ENCODE data around the gene SCYGR2. TPM values are rescaled to one million over a fixed set of nuclear protein-coding genes. Genes with fewer than 3 reads are reported as not detected.

Gene SCYGR2
- total RNA-seq, 1 experiment from 2014 or later: not detected

DNA sequence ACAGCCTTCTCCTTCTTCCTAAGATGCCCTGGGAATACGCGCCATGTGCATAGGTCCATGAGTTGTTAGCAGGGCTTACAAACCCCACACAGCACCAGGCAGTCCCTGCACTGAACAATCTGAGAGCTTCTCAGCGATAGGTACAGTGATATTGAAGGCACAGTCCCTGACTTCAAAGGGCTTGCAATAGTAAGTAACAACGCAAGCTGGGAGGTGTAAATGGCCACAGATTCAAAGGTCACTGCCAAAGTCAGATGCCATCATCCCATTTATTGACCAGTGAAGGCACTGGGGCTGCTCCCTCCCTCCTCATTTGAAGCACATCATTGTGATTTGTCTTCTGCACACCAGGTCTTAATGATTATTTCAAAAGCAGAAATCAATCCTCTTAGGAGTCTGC, 16.5 kb downstream of the SCYGR2 start:
- H3K36me3 Mint-ChIP-seq: no peaks in the 10 kb centered on the region
- no peaks in the 10 kb centered on the region for H3K9me3 Mint-ChIP-seq
- H3K27ac Mint-ChIP-seq: no peak overlapping the region
- ChIA-PET POLR2A (no interaction called here), CTCF (no interaction called here)
- ATAC-seq (no peak), DNase-seq (ENCODE audit: low spot score) (no peak)
- TF ChIP-seq FOXP1 (CRISPR knock-in tag; IDR thresholded peaks at IDR 0.05; ENCODE audit: borderline replicate concordance): no peak
- TF ChIP-seq, protein P1, sequence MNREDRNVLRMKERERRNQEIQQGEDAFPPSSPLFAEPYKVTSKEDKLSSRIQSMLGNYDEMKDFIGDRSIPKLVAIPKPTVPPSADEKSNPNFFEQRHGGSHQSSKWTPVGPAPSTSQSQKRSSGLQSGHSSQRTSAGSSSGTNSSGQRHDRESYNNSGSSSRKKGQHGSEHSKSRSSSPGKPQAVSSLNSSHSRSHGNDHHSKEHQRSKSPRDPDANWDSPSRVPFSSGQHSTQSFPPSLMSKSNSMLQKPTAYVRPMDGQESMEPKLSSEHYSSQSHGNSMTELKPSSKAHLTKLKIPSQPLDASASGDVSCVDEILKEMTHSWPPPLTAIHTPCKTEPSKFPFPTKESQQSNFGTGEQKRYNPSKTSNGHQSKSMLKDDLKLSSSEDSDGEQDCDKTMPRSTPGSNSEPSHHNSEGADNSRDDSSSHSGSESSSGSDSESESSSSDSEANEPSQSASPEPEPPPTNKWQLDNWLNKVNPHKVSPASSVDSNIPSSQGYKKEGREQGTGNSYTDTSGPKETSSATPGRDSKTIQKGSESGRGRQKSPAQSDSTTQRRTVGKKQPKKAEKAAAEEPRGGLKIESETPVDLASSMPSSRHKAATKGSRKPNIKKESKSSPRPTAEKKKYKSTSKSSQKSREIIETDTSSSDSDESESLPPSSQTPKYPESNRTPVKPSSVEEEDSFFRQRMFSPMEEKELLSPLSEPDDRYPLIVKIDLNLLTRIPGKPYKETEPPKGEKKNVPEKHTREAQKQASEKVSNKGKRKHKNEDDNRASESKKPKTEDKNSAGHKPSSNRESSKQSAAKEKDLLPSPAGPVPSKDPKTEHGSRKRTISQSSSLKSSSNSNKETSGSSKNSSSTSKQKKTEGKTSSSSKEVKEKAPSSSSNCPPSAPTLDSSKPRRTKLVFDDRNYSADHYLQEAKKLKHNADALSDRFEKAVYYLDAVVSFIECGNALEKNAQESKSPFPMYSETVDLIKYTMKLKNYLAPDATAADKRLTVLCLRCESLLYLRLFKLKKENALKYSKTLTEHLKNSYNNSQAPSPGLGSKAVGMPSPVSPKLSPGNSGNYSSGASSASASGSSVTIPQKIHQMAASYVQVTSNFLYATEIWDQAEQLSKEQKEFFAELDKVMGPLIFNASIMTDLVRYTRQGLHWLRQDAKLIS (CRISPR knock-in tag; IDR thresholded peaks at IDR 0.05; ENCODE audit: borderline replicate concordance): no peak
- TF ChIP-seq ATF1 (CRISPR knock-in tag; IDR thresholded peaks at IDR 0.05): no peak
- TF ChIP-seq ZNF121 (CRISPR knock-in tag; IDR thresholded peaks at IDR 0.05): no peak
- TF ChIP-seq, protein P2, sequence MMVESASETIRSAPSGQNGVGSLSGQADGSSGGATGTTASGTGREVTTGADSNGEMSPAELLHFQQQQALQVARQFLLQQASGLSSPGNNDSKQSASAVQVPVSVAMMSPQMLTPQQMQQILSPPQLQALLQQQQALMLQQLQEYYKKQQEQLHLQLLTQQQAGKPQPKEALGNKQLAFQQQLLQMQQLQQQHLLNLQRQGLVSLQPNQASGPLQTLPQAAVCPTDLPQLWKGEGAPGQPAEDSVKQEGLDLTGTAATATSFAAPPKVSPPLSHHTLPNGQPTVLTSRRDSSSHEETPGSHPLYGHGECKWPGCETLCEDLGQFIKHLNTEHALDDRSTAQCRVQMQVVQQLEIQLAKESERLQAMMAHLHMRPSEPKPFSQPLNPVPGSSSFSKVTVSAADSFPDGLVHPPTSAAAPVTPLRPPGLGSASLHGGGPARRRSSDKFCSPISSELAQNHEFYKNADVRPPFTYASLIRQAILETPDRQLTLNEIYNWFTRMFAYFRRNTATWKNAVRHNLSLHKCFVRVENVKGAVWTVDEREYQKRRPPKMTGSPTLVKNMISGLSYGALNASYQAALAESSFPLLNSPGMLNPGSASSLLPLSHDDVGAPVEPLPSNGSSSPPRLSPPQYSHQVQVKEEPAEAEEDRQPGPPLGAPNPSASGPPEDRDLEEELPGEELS (CRISPR knock-in tag; IDR thresholded peaks at IDR 0.05): no peak
- TF ChIP-seq EMX1 (CRISPR knock-in tag; IDR thresholded peaks at IDR 0.05): no peak
- TF ChIP-seq, protein P3, sequence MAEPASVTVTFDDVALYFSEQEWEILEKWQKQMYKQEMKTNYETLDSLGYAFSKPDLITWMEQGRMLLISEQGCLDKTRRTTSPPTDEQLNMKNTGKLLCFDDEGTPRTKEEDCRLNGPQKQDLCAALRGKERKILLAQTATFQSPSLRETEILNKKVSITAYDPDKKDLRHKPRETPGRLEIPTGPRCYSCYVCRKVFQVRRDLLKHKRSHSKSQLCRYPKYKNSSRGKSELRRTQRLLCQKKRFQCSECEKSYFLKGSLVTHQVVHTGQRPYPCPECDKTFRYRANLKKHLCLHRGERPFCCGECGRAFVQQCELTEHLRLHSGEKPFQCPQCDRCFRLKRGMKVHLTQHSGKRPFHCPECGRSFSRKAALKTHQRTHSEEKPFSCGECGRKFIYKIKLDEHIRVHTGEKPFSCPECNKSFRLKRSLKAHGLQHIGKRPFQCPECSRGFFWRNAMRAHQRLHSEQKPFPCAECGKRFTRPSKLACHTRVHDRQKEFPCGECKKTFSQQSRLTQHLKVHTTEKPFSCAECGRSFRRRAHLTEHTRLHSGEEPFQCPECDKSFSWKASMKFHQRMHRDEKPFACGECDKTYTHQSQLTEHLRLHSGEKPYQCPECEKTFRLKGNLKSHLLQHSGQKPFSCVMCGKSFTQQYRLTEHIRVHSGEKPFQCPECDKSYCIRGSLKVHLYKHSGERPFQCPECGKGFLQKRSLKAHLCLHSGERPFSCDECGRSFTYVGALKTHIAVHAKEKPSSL (CRISPR knock-in tag; conservative IDR thresholded peaks at IDR 0.05): no peak
- TF ChIP-seq, protein P4, sequence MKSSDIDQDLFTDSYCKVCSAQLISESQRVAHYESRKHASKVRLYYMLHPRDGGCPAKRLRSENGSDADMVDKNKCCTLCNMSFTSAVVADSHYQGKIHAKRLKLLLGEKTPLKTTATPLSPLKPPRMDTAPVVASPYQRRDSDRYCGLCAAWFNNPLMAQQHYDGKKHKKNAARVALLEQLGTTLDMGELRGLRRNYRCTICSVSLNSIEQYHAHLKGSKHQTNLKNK (CRISPR knock-in tag; IDR thresholded peaks at IDR 0.05): no peak
- TF ChIP-seq ZNF671 (CRISPR knock-in tag; IDR thresholded peaks at IDR 0.05): no peak
- TF ChIP-seq SOX15 (CRISPR knock-in tag; IDR thresholded peaks at IDR 0.05): no peak
- TF ChIP-seq, protein P5, sequence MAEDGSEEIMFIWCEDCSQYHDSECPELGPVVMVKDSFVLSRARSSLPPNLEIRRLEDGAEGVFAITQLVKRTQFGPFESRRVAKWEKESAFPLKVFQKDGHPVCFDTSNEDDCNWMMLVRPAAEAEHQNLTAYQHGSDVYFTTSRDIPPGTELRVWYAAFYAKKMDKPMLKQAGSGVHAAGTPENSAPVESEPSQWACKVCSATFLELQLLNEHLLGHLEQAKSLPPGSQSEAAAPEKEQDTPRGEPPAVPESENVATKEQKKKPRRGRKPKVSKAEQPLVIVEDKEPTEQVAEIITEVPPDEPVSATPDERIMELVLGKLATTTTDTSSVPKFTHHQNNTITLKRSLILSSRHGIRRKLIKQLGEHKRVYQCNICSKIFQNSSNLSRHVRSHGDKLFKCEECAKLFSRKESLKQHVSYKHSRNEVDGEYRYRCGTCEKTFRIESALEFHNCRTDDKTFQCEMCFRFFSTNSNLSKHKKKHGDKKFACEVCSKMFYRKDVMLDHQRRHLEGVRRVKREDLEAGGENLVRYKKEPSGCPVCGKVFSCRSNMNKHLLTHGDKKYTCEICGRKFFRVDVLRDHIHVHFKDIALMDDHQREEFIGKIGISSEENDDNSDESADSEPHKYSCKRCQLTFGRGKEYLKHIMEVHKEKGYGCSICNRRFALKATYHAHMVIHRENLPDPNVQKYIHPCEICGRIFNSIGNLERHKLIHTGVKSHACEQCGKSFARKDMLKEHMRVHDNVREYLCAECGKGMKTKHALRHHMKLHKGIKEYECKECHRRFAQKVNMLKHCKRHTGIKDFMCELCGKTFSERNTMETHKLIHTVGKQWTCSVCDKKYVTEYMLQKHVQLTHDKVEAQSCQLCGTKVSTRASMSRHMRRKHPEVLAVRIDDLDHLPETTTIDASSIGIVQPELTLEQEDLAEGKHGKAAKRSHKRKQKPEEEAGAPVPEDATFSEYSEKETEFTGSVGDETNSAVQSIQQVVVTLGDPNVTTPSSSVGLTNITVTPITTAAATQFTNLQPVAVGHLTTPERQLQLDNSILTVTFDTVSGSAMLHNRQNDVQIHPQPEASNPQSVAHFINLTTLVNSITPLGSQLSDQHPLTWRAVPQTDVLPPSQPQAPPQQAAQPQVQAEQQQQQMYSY (CRISPR knock-in tag; IDR thresholded peaks at IDR 0.05): no peak
- no peak for TF ChIP-seq CBFB (CRISPR knock-in tag; IDR thresholded peaks at IDR 0.05; ENCODE audit: low read depth)
- TF ChIP-seq NR1H2 (CRISPR knock-in tag; IDR thresholded peaks at IDR 0.05): no peak
- no peak for TF ChIP-seq GRHL2 (CRISPR knock-in tag; IDR thresholded peaks at IDR 0.05; ENCODE audit: insufficient replicate concordance, severe bottlenecking)
- no peak for TF ChIP-seq NFATC4 (CRISPR knock-in tag; IDR thresholded peaks at IDR 0.05)
- TF ChIP-seq, protein P6, sequence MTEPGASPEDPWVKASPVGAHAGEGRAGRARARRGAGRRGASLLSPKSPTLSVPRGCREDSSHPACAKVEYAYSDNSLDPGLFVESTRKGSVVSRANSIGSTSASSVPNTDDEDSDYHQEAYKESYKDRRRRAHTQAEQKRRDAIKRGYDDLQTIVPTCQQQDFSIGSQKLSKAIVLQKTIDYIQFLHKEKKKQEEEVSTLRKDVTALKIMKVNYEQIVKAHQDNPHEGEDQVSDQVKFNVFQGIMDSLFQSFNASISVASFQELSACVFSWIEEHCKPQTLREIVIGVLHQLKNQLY (CRISPR knock-in tag; IDR thresholded peaks at IDR 0.05): no peak
- TF ChIP-seq, protein P7, sequence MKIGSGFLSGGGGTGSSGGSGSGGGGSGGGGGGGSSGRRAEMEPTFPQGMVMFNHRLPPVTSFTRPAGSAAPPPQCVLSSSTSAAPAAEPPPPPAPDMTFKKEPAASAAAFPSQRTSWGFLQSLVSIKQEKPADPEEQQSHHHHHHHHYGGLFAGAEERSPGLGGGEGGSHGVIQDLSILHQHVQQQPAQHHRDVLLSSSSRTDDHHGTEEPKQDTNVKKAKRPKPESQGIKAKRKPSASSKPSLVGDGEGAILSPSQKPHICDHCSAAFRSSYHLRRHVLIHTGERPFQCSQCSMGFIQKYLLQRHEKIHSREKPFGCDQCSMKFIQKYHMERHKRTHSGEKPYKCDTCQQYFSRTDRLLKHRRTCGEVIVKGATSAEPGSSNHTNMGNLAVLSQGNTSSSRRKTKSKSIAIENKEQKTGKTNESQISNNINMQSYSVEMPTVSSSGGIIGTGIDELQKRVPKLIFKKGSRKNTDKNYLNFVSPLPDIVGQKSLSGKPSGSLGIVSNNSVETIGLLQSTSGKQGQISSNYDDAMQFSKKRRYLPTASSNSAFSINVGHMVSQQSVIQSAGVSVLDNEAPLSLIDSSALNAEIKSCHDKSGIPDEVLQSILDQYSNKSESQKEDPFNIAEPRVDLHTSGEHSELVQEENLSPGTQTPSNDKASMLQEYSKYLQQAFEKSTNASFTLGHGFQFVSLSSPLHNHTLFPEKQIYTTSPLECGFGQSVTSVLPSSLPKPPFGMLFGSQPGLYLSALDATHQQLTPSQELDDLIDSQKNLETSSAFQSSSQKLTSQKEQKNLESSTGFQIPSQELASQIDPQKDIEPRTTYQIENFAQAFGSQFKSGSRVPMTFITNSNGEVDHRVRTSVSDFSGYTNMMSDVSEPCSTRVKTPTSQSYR (CRISPR knock-in tag; IDR thresholded peaks at IDR 0.05): no peak
- TF ChIP-seq ESRRA (CRISPR knock-in tag; IDR thresholded peaks at IDR 0.05; ENCODE audit: borderline replicate concordance): no peak
- no peak for TF ChIP-seq NFYB (CRISPR knock-in tag; conservative IDR thresholded peaks at IDR 0.05; ENCODE audit: low read depth)
- H3K27me3 Mint-ChIP-seq (ENCODE audit: low read depth): peaks cover 3% of the 10 kb centered on the region; the same call in 1 of the 2 replicates
- H3K4me1 Mint-ChIP-seq: peaks cover 26% of the 10 kb centered on the region
- no peak overlapping the region for H3K4me3 Mint-ChIP-seq

Data from WTC11 (cell line).